HG03139 (cell line): ENCODE measurements around the gene FAM227B.
"Not testable (repeated sequence)": the region's sequence is repeated elsewhere in the genome, so short reads cannot be mapped to it uniquely, and the experiment has no call there.

ENCODE experiments used
- ATAC-seq: cut with Tn5 transposase; IDR thresholded peaks from one replicate; pipeline ENCODE4 v1.9.1; 2021; ENCODE audit not compliant: unreplicated experiment

FAM227B gene, protein sequence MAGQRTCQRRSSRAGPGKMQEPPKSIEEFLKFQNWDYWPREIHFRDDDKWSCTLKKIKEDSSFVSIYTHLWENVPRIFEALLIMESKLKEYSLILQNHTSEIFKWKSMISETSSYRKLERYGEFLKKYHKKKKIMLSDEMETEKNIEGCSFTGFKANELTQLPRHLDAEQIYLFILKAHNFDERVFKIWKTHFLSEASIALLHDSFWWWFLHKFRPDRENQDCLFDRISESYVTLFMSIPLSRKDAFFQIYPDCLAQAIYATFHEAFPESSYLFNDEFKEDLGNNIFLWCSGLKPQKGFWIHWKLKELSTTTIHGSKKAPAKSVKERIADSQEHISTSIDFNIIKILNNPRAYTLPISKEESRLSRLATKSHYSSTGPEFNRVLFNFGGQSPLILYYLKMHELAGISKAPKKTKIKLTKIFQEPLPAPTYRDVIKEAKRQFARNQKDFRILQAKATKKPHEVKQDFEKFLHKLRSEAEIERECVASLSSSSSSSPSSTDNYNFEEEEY

GRCh38 chr15:49620658-49621368 is at the start of gene FAM227B, which contains the start of gene DTWD1:
Gene FAM227B (minus strand): TSS chr15:49620818. CDS start chr15:49615171, 5,647 bp downstream.
Gene DTWD1 (plus strand): TSS chr15:49621048. CDS start chr15:49625168, 4,120 bp downstream.
- peak; percentile 99 for ATAC-seq

GRCh38 chr15:49669288-49669687 is 48.7 kb upstream of the FAM227B start:
- no peak for ATAC-seq

GRCh38 chr15:49666486-49666885 is 45.9 kb upstream of the FAM227B start:
- not testable (repeated sequence) for ATAC-seq

DNA sequence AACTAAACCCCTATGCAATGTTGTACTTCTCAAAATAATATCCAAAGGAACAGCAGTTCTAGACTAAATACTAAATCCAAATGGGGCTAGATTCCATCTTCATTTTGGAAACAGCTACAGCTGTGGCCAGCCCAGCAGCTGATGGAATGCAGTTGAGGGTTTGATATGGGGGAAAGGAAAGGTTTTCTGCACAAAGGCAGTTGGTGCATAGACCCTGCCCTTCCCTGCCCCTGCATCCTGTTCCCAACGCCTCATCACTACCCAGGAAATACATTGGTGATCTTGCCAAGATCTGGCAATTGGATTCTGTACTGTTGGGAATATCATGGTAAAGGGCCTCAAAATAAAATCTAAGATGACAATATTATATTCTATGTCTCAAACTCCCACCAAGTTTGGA is 44.1 kb upstream of the FAM227B start:
- ATAC-seq, result no peak

GRCh38 chr15:49656734-49657133 is 36.1 kb upstream of the FAM227B start:
- ATAC-seq, result no peak

- ATAC-seq, result no peak
Observed at GRCh38 chr15:49652922-49653321, 32.3 kb upstream of the FAM227B start.

- no peak for ATAC-seq
Observed at GRCh38 chr15:49650676-49651075, 30.1 kb upstream of the FAM227B start.

GRCh38 chr15:49649987-49650386 is 29.4 kb upstream of the FAM227B start:
- ATAC-seq, result no peak

GRCh38 chr15:49646891-49647290 is 26.3 kb upstream of the FAM227B start:
- ATAC-seq, result no peak

GRCh38 chr15:49645941-49646340 is 25.3 kb upstream of the FAM227B start:
- ATAC-seq, result no peak

- ATAC-seq, result no peak
Observed at GRCh38 chr15:49645277-49645676, 24.7 kb upstream of the FAM227B start.

DNA sequence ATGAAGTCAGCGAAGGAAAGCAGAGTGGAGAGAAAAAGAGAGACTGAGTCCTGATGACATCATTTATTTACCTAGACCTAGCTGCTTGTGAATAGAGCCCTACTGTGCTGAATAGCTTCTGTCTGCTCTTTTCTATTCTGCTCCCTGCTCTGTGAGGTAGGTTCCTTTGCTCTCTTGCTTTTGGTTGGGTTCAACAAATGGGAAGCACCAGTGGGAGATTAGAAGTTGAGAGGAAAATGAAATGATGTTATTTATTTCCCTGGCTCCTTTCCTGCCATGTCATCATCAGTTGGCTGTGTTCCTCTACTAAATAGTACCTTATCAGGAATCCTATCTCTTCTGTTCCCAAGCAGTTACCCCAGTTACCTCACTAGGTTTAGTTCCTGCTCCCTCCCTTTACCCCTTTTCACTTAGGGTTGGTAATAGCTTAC is 23.8 kb upstream of the FAM227B start:
- no peak for ATAC-seq

DNA sequence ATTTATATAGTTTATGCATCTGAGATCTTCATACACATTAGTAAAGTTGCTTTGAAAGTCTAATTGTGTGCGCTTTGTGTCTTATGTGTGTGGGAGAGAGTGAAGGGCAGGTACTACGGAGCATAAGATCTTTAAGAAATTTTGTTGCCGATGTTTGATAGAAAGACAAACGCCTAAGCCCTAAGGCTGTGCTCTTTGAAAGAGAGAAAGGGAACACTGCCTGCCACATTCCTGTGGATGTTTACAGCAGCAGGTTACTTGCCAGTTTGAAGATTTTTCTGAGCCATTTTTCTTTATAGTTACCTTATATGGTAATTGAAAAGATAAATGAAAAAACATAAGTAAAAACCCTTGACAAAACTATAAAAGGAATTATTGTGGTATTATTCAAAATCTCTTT is 17.2 kb upstream of the FAM227B start:
- no peak for ATAC-seq

- no peak for ATAC-seq
Observed at GRCh38 chr15:49628379-49628778, 7.8 kb upstream of the FAM227B start.

DNA sequence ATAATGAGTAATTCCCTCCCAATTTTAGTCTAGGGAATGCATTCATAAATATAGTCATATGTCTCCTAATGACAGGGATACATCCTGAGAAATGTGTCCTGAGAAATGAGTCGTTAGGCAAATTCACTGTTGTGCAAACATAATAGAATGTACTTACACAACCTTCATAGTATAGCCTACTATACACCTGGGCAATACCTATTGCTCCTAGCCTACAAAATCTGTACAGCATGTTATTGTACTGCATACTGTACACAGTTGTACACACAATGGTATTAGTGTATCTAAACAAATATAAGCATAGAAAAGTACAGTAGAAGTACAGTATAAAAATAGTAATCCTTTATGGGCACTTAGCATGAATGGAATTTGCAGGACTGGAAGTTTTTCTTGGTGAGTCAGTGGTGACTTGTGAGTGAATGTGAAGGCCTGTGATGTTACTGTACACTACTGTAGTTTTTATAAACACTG is 6.8 kb upstream of the FAM227B start:
- ATAC-seq, result no peak

- no peak for ATAC-seq
Observed at GRCh38 chr15:49625460-49626036, 4.9 kb upstream of the FAM227B start.

- no peak for ATAC-seq
Observed at GRCh38 chr15:49624056-49624455, 3.4 kb upstream of the FAM227B start.

- ATAC-seq, result no peak
Observed at GRCh38 chr15:49622561-49622960, 1.9 kb upstream of the FAM227B start.

- ATAC-seq, result no peak
Observed at GRCh38 chr15:49621887-49622286, 1.3 kb upstream of the FAM227B start.

DNA sequence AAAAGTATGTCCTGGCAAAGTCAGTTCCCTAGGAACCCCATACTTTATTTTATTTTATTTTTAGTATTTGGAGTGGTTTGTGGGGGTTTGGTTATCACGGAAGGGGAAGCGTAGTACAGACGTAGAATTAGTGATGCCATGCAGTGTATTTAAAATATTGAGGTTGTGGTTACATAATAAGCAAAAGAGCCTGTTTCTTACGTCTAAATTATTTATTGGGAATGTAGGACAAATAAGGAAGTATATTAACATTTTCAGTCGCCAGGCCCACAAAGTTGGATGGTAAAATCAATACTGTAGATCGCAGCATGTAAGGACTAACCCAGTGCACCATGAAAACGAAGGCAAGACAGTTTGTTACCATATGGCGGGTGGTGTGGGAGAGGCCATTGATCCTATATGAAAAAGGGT is 788 bp upstream of the FAM227B start:
- ATAC-seq, result no peak

GRCh38 chr15:49620199-49620598 is 419 bp downstream of the FAM227B start:
- no peak for ATAC-seq
